GM23338 (cell line): ENCODE results near the gene RFX7.

ENCODE experiments used
- CREB1 ChIP-seq: fragments of 250-450 bp; sonication (Bioruptor Pico); IDR thresholded peaks from 2 replicates; pipeline ENCODE4 v1.5.0; 2020; ENCODE audit warnings: low read depth, mild to moderate bottlenecking, moderate library complexity
- EZH2 ChIP-seq: fragments of 200-600 bp; sonication (generic); IDR thresholded peaks from one replicate; pipeline ENCODE4 v1.8.0; 2017; ENCODE audit warnings: antibody characterized with exemption, mild to moderate bottlenecking, low read depth; ENCODE audit not compliant: unreplicated experiment
- EZH2phosphoT487 ChIP-seq: fragments of 200-600 bp; sonication (generic); IDR thresholded peaks from one replicate; pipeline ENCODE4 v1.8.1; 2018; ENCODE audit warnings: antibody characterized with exemption; ENCODE audit not compliant: unreplicated experiment
- NANOG ChIP-seq: IDR thresholded peaks from 2 replicates; pipeline ENCODE4 v1.6.1; 2016; ENCODE audit warnings: antibody characterized with exemption, borderline replicate concordance
- POLR2AphosphoS5 ChIP-seq: IDR thresholded peaks from 2 replicates; pipeline ENCODE4 v1.6.1; 2016; ENCODE audit warnings: antibody characterized with exemption, low read depth
- STAT1 ChIP-seq: IDR thresholded peaks from one replicate; pipeline ENCODE4 v1.6.1; 2016; ENCODE audit warnings: antibody characterized with exemption; ENCODE audit not compliant: unreplicated experiment
- ZNF331 ChIP-seq: fragments of 250-450 bp; sonication (Bioruptor Pico); IDR thresholded peaks from 2 replicates; pipeline ENCODE4 v1.5.0; 2020; ENCODE audit warnings: low read depth, mild to moderate bottlenecking, moderate library complexity
- TF ChIP-seq, protein P1 (sequence below), 2 experiments: fragments of 200-600 bp in 1 of 2; sonication (generic) in 1 of 2; conservative IDR thresholded peaks; 2 replicates each; pipeline versions ENCODE4 v1.5.1 to v1.6.1; 2016 to 2017; ENCODE audit warnings: antibody characterized with exemption in 2 of 2, low read depth in 2 of 2, mild to moderate bottlenecking in 2 of 2, moderate library complexity in 1 of 2
- TF ChIP-seq, protein P2 (sequence below): IDR thresholded peaks from one replicate; pipeline ENCODE4 v1.6.1; 2018; ENCODE audit warnings: antibody characterized with exemption; ENCODE audit not compliant: unreplicated experiment
- TF ChIP-seq, protein P3 (sequence below): IDR thresholded peaks from 2 replicates; pipeline ENCODE4 v1.6.1; 2016; ENCODE audit warnings: antibody characterized with exemption

DNA sequence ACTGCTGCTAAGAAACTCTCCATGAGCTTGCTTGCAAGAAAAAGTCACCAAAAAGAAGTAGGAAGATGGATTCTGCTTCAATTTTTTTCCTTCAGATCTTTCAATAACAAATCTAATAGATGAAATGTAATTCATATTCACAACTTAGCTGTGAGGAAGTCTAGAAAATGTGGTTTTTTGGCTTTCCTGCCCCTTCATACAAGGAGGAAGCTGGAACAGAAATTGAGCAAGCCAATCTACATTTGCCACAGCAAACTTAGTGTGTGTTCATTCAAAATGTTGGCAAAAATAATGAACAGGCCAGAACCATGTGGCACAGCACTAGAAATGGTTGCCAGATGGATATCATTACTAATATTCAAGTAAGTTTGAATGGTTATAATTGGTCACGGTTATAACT lies 157.1 kb downstream of the RFX7 start:
- TF ChIP-seq, protein P1, sequence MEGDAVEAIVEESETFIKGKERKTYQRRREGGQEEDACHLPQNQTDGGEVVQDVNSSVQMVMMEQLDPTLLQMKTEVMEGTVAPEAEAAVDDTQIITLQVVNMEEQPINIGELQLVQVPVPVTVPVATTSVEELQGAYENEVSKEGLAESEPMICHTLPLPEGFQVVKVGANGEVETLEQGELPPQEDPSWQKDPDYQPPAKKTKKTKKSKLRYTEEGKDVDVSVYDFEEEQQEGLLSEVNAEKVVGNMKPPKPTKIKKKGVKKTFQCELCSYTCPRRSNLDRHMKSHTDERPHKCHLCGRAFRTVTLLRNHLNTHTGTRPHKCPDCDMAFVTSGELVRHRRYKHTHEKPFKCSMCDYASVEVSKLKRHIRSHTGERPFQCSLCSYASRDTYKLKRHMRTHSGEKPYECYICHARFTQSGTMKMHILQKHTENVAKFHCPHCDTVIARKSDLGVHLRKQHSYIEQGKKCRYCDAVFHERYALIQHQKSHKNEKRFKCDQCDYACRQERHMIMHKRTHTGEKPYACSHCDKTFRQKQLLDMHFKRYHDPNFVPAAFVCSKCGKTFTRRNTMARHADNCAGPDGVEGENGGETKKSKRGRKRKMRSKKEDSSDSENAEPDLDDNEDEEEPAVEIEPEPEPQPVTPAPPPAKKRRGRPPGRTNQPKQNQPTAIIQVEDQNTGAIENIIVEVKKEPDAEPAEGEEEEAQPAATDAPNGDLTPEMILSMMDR (conservative IDR thresholded peaks at IDR 0.05; ENCODE audit: low read depth in 2 of 2): no peak
- TF ChIP-seq POLR2AphosphoS5 (no peak), EZH2 (no peak), ZNF331 (CRISPR knock-in tag) (no peak), CREB1 (CRISPR knock-in tag) (no peak), NANOG (no peak), STAT1 (no peak), EZH2phosphoT487 (no peak)
- TF ChIP-seq, protein P2, sequence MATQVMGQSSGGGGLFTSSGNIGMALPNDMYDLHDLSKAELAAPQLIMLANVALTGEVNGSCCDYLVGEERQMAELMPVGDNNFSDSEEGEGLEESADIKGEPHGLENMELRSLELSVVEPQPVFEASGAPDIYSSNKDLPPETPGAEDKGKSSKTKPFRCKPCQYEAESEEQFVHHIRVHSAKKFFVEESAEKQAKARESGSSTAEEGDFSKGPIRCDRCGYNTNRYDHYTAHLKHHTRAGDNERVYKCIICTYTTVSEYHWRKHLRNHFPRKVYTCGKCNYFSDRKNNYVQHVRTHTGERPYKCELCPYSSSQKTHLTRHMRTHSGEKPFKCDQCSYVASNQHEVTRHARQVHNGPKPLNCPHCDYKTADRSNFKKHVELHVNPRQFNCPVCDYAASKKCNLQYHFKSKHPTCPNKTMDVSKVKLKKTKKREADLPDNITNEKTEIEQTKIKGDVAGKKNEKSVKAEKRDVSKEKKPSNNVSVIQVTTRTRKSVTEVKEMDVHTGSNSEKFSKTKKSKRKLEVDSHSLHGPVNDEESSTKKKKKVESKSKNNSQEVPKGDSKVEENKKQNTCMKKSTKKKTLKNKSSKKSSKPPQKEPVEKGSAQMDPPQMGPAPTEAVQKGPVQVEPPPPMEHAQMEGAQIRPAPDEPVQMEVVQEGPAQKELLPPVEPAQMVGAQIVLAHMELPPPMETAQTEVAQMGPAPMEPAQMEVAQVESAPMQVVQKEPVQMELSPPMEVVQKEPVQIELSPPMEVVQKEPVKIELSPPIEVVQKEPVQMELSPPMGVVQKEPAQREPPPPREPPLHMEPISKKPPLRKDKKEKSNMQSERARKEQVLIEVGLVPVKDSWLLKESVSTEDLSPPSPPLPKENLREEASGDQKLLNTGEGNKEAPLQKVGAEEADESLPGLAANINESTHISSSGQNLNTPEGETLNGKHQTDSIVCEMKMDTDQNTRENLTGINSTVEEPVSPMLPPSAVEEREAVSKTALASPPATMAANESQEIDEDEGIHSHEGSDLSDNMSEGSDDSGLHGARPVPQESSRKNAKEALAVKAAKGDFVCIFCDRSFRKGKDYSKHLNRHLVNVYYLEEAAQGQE: no peak
- TF ChIP-seq, protein P3, sequence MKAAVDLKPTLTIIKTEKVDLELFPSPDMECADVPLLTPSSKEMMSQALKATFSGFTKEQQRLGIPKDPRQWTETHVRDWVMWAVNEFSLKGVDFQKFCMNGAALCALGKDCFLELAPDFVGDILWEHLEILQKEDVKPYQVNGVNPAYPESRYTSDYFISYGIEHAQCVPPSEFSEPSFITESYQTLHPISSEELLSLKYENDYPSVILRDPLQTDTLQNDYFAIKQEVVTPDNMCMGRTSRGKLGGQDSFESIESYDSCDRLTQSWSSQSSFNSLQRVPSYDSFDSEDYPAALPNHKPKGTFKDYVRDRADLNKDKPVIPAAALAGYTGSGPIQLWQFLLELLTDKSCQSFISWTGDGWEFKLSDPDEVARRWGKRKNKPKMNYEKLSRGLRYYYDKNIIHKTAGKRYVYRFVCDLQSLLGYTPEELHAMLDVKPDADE: no peak
